SW 1271 (cell line): Measurements from ENCODE around the gene TRPM1.
"Not testable (repeated sequence)": the region's sequence is repeated elsewhere in the genome, so short reads cannot be mapped to it uniquely, and the experiment has no call there.

ENCODE experiments used
- DNase-seq, 2 experiments: peaks; one replicate each; lab custom pipeline; 2025; lab: John Stamatoyannopoulos, UW

TRPM1 gene

DNA sequence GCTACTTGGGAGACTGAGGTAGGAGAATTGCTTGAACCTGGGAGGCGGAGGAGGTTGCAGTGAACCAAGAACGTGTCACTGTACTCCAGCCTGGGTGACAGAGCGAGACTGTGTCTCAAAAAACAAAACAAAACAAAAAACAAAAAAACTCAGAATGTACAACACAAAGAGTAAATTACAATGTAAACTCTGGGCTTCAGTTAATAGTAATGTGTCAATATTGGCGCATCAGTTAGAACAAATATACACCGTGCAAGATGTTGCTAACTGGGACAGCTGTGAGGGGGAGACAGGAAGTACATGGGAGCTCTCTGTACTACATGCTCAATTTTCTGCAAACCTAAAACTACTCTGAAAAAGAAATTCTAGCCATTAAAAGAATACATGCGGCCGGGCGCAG is 23.5 kb upstream of the TRPM1 start:
- DNase-seq: no peak

DNA sequence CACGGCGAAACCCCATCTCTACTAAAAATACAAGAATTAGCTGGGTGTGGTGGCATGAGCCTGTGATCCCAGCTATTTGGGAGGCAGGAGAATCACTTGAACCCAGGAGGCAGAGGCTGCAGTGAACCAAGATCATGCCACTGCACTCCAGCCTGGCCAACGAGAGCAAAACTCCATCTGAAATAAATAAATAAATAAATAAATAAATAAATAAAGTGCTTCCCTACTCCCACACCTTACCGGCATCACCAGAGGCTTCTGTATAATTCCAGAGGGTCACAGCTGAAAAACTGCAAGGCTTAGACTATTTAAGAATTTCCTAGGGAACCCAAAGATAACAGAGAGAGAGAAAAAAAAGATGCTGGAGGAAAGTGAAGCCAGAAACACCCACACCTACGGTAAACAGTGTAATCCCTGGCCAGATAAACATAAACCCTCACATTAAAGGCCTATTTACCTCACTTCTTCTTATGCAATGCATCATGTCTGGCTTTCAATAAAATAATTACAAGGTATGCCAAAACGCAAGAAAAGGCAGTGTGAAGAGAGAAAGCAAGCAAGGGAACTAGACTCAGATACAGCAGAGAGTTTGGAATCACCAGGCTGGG is 15.0 kb upstream of the TRPM1 start:
- no peak for DNase-seq

DNA sequence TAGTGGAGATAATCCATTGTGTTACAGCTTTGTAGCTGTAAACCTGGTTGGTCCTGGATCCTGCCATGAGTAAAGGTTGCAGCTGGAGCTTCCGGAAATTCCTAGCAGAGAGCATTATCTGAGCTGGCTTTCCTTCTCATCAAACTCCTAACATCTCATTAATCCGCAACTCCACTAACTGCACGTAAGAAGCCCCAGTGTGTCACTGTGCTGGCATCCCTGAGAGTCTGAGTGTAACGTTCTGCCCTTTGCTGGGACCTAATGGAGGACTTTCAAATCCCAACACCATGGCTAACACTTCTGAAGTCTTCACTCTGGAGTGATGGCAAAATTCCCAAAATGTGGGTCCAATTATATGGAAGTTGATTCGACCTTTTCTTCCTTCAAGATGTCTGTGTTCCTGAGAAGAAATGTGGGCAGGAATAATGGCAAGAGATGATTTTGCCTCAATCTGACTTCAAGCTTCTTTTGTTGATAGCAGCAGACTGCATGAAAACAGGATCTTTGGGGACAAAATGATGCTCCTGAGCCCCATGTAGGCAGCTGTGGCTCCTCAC is 9.6 kb upstream of the TRPM1 start:
- DNase-seq: no peak

DNA sequence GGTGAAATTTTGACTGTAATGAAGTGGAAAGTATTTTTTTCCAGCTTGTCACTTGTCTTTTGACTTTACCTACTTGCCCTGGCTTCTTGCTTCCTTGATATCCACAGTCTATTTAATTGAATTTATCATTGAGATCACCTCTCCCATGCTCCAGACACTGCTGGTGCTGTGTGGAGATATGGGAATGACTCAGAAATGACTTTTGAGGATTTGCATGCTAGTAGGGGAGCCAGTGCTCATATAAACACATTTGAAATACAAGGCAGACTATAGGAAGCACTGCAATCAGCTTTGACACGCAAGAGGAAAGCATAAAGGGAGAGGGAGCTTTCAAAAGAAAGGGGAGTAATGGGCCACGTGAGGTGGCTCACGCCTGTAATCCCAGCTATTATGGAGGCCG is 7.3 kb upstream of the TRPM1 start:
- DNase-seq: no peak

DNA sequence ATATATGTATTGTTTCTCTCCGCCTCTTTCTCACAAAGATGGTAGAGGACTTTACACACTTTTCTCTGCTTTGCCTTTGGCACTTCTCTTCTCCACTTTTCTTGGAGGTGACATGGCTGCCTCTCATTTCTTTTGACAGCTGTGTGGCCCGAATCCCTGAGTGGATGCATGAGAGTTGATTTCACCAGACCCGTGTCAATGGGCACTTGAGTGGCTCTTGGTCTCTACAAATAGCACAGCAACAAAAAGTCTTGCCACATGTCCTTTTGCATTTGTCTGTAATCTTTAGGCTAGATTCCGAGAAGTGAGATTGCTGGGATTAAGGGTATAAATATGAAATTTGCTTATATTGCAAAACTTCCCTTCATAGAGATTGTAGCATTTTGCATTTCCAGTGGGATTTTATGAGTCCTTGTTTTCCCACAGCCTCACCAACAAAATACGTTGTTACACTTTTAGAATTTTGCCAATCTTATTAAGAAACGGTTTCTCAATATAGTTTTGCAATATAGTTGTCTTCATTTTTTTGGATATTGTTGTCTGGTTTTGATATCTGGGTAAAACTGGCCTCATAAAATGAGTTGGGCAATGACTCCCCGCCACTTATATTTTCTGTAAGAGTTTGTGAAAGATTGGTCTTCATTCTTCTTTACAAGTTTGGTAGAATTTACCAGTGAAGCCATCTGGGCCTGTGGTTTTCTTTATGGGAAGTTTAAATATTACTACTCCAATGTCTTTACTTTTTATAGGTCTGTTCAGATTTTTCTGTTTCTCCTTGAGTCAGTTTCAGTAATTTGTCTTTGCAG is 5.2 kb upstream of the TRPM1 start:
- DNase-seq: no peak

DNA sequence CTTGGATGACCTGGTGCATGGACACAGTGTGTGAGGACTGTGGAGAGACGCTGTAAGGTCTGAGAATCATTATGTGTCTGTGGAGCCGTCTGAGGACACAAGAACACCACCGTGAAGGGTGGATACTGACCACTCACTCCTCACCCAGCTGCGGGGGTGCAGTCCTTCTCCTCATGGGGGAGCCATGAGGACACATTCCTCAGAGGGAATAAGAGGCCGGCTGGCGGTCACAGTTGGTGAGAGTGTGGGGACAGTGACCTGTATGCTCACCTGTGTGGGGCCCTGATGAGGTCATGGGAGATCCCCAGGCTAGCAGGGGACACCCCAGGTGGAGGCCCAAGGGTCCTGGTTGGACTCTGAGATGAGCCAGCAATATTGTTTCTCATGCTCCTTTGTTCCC is 2.5 kb upstream of the TRPM1 start:
- DNase-seq: no peak

DNA sequence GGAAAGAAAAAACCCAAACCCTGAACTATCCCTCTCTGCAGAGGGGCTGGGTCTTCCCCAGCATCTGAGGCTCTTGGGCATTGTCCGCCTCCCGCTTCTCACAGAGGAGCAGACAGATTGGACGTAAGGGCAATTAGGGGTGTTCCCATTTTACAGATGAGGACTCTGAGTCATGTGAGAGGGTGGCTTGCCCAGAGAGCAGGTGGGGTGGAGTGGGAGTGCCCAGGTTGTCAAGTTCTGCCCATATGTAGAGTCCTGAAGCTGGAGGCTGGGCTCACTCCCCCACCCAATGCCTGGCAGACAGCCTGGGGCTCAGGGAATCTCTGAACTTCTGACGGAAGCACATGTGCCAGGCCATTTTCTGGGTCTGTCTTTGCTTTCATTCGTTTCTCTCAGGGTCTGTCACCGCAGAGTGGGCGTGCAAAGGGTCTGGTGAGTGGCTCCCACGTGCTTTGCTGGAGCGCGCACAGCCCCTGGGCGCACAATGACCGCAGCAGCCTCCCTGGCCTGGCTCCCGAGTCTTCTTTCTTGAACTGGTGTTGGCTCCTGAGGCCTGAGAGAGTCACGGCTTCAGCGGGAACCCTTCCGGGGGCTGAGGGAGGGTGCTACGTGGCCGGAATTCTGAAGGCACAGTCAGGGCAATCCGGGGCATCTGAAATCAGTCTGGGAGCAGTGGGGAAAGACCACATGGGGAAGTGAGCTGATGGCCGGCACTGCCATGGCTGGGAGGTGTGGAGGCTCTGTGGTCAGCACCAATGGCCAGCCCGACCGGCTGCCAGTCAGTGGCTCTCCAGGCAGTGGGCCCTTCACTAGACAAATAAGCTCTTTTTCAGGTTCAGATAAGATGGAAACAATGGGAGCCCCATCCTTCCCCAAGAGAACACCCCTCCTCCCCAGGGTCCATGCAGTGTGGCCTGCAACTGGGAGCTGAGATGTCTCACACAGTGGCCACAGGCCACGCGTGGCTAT is 1.1 kb upstream of the TRPM1 start:
- no peak for DNase-seq

DNA sequence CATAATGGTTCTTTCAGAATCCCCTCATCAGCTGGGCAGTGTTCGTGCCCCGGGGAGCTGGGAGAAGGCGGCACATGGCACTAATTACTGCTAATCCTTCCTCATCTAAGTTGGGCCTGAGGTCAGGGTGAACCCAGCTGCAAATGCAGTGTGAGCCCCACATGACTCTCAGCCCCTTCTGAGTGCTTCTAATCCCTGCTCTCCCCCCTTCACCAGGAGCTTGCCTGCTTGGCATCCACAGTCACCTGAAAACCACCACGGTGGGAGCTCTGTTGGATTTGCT is 455 bp upstream of the TRPM1 start:
- DNase-seq: no peak

DNA sequence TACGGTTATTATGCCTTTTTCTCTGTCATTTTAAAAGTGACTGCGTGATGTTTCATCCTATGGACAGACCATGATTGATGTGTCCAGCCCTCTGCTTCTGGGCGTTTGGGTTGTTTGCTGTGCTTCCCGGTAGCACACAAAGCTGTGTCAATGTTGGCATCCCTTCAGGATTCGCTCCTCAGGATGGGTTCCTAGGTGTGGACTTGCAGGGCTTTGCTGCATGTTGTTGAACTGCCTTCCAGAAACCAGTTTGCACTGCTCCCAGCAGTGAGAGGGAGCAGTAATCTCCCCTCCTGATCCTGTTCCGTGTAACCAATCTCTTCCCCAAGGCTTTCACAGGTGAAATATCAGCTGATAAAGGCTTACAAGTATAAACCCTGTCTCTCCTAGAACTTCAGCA is 787 bp downstream of the TRPM1 start:
- DNase-seq: no peak

DNA sequence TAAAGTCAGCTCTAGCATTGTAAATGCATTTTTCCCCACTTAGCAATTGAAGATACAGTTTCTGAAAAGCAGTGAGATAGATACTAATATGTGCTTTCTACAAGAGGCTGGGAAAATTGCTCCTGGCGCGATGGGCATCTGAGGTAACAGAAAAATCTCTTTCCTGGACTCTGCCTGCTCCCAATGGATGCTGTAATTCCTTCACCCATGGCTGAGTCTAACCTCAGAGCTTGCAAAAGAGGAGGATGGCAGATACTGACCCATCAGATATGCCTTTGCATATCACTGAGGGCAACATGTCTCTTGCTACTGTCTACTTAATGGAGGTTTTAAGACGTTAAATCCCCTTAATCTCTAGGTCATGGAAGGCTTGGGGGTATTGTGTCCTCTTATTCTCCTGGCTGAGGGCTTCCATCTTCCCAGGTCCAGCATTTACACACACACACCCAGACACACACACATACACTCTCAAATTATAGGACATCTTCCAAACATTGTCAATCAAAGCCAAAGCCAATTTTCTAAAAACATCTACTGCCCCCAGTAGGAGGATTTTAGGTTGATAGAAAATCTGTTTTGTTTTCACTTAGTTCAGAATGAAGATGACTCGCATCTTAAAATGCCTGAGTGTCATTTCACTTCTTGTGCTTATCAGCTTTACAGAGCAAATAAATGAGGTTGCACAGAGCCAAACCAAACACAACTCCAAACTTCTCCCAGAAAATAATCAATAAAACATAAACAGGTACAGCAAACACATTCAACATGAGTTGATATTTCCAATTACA is 2.4 kb downstream of the TRPM1 start:
- DNase-seq: no peak

DNA sequence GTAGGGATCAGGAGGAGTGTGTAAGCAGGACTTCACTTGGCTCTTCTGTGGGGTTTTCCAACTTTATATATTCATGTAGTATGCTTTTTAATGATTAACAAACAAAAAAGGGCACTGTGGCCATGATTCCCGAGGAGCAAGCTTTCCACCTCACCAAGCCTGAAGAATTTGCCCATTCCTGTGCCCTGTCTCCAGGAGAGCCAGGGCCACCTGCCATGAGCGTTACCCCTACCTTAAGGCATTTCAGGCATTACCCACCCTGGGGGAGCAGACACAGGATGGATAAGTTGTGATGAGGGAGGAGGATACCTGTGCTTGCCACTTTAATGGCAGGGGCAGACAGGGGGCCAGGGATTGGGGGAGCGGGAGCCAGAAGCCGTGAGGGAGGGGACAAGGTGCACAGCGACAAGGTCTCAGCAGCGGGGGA is 3.0 kb downstream of the TRPM1 start:
- no peak for DNase-seq

DNA sequence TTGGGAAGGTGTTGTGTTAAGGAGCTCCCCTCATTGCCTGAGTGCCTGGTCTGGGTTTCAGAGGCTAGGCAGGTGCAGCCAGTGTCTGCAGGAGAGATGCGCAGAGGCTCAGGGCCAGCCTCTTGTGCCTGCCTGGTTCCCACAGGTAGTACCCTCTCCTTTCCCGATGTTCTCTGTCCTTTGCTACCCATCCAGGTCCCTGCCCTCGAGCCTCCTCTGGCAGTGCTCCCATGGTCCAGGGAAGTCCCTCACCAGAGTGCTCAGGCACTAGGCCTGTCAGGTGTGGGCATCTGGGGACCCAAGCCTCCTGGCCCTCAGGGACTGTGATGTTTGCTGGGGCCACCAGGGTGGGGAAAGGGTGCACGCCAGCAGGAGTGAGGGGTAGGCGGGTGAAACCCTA is 5.0 kb downstream of the TRPM1 start:
- no peak for DNase-seq

DNA sequence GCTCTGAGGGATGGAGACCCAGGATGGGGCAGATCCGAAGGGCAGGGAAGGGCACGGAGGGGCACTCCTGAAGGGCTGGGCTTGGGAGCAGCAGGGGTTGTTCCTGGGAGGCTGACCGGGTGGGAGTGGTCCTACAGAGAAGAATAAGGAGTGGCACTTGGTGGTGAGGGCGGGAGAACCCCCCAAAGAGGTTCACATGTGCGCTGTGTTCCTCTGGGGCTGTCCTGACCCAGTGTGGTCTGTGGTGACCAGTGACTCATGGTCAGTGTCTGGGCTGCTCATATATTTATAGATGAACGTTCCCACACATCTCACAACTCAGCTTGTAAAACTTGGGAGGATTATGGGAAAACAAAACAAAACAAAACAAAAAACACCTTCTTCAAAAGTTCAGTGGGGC is 10.0 kb downstream of the TRPM1 start:
- DNase-seq: no peak

DNA sequence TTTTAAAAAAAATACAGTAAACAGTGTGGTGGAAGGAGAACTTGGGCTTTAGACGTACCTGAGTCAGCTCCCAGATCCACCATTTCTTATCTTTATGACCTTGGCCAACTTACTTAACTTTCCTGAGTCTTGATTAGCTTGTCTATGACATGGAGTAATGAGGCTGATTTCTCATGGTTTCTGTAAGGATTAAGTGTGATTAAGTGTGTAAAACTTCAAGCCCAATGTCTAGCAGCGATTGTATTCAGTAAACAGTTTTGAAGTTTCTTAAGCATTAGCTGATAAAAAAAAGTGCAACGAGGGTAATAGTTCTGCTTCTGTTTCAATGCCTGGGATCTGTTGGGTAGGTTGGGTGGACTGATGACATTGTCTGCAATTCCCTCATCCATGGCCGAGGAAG is 10.8 kb downstream of the TRPM1 start:
- no peak for DNase-seq

DNA sequence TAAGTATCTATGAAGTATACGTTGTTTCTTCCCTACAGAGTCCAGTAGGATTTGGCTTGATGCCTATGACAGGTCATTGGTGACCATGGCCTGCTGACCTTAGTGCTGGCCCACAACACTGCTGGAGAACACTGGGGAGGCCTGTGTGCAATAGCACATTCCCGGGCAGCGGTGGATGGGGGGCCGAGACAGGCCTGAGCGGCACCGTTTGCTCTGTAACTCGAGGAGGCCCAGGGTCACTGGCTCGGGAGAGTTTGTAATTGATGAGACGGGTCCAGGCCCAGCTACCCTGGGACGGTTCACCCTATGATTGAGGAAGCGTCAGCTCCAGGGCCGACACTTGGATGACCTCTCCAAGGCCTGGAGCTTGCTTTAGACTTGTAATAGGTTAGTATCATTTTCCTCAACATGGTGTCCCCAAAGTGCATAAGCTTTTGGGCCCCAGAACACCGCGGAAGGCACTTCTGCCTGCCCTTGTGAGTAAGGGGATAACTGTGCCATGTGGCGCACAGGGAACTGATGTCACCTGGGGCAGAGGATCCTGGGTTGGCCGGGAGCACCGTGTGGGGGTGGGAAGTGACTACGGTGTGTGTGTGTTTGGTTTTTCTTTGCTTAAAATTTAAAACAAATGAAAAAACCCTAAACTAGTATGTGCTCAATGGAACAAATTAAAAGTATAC is 12.0 kb downstream of the TRPM1 start:
- DNase-seq: no peak

DNA sequence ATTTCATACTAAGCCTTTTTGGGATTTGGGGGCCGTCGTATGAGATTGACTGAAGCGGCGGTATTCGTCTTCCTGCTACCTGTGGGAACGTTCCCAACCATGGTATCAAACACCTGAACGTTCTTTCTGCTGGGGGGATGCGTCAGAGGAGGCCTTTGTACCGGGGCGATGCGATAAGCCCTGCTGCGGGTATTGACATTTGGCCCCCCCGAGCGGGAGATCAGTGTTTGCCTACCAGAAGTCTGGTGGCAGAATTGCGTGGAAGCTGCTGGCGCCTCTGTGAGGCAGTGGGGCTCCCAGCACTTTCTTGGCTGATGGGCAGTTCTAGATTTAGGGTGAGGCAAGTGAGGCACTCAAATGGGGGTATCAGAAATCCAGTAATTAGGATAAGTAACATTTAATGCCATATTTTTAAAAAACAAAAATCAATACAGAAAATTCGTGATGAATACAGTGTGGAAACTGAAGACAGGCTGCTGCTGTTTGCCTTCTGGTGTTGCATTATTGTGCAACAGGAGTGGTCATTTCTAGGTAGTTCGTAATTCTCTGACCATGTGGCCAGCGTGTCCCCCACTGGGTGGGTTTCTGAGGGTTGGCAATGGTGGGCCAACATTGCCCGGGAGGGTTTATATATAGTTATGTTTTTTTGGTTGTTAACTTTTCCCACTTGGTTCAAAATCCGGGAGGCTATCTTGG is 12.7 kb downstream of the TRPM1 start:
- no peak for DNase-seq

DNA sequence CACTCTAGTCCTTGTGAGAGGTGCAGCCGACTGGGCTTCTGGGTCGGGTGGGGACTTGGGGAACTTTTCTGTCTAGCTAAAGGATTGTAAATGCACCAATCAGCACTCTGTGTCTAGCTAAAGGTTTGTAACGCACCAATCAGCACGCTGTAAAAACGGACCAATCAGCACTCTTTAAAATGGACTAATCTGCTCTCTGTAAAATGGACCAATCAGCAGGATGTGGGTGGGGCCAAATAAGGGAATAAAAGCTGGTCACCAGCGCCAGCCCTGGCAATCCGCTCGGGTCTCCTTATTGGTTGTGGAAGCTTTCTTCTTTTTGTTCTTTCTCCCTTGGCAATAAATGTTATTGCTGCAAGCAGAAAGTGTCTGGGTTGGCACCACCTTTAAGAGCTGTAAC is 13.5 kb downstream of the TRPM1 start:
- not testable (repeated sequence) for DNase-seq

DNA sequence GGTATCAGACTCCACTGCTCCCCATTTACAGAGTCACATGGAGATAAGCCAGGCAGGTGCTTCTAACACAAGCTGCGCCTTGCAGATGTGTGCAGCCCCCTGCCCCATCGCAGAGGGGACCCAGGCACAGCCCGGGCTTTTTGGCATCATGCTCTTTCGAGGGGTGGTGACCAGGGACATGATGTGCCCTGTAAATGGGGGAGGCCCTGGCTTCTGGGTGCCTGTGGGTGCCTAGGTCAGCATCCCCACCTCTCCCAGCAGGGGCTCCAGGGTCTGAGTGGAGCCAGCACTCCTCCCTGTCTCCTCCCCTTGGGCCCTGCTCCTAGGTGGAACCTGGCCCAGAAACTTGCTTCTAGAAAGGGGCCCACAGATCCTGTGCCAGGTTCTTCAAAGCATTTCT is 15.2 kb downstream of the TRPM1 start:
- DNase-seq: no peak

DNA sequence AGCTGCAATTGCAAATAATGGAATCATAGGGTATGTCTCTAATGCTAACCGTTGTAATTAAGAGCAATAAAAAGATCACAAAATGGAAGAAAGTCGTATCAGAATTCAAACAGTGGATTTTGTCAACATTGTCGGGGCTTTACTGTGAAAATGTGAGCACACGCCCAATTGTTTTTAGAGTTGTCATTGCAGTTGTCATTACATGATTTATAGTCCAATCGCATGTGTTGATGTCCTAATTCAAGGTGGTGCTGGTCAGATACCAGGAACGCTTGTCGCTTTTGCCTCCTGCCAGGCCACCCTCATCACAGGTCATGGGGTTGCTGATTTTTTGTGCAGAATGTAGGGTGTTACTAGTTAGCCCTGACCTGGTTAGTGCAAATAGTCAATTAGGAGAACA is 16.2 kb downstream of the TRPM1 start:
- no peak for DNase-seq

DNA sequence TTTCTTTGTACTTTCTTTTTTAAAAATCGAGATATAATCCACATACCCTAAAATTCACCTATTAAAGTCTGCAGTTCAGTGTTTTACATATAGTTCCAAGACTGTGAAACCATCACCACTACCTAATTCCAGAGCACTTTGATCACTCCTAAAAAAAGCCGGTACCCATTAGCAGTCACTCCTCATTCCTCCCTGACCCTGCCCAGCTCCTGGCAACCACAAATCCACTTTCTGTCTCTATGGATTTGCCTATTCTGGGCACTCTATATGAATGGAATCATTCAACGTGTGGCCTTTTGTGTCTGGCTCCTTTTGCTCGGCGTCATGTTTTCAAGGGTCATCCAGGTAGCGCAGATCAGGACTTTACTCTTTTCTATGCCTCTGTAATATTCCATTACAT is 17.3 kb downstream of the TRPM1 start:
- DNase-seq: no peak

DNA sequence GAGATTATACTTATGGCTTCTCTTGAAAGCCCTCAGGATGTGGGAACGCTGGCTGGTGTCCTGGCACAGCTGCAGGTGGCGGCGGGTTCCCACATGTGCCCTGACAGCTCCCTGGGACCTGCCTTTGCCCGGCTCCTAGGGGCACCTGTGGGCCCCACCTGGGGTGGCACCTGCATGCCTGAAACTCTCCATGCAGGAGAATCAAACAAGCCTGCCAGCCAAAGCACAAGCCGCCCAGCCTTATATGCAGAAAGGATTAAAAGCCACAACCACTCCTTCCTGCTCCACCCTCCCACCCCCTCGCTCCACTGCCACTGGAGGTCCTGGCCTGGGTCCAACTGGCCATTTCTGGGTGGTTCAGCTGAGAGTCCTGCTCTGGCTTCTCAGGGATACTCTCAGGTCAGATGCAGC is 18.1 kb downstream of the TRPM1 start:
- DNase-seq: no peak
